PFSK-1 (cell line): ENCODE measurements around the gene IFT81.

Experiments
- POLR2AphosphoS5 ChIP-seq: IDR thresholded peaks from 2 replicates; pipeline ENCODE4 v1.6.1; 2012; ENCODE audit warnings: low read depth, mild to moderate bottlenecking, control low read depth, low read length, moderate library complexity
- SIN3A ChIP-seq: IDR thresholded peaks from 2 replicates; pipeline ENCODE4 v1.6.1; 2012; ENCODE audit warnings: mild to moderate bottlenecking, low read length, moderate library complexity, borderline replicate concordance; ENCODE audit not compliant: insufficient read depth

DNA sequence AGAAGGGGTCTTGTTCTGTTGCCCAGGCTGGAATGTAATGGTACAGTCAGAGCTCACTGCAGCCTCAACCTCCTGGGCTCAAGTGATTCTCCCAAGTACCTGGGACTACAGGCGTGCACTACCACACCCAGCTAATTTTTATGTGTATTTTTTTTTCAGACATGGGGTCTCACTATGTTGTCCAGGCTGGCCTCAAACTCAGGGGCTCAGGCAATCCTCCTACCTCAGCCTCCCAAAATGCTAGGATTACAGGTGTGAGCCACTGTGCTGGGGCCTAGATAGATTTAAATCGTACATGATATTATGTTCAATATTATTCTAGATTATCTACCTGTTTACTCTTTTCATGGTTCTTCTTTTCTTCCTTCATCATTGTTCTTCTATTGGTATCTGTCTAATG lies 61.5 kb downstream of the IFT81 start:
- TF ChIP-seq POLR2AphosphoS5: no peak
- TF ChIP-seq SIN3A: no peak
